A549 (cell line): ENCODE results near the gene HJV. TPM values are rescaled to one million over a fixed set of nuclear protein-coding genes. Genes with fewer than 3 reads are reported as not detected.
"Not testable (repeated sequence)": the region's sequence is repeated elsewhere in the genome, so short reads cannot be mapped to it uniquely, and the experiment has no call there.

Experiments
- ATAC-seq, 2 experiments: fragments of 200-7000 bp in 1 of 2; fragments of >200 bp in 1 of 2; cut with Nextera tagmentation in 1 of 2; cut with Tn5 transposase in 1 of 2; 3 replicates each; pipeline versions ENCODE4 v1.8.0 to v1.9.1; 2018 to 2020; ENCODE audit warnings: mild to moderate bottlenecking in 1 of 2, moderate library complexity in 1 of 2
- CTCF ChIA-PET: fragments of 300-600 bp; sonication (Branson Sonifier 250); formaldehyde crosslinking; extraction: SDS; loops from one replicate; lab custom pipeline; 2021; ENCODE audit warnings: antibody characterized with exemption, inconsistent platforms; lab: Yijun Ruan, JAX
- POLR2A ChIA-PET: fragments of 350-600 bp; formaldehyde crosslinking; extraction: SDS; loops from one replicate; lab custom pipeline; 2021; ENCODE audit warnings: antibody characterized with exemption, inconsistent platforms; lab: Yijun Ruan, JAX
- DNase-seq, 2 experiments: peaks; one replicate each; pipeline versions ENCODE4 v3.0.0 to v3.0.0-alpha.2; 2011 to 2016; ENCODE audit warnings: low read depth in 1 of 2, low spot score in 1 of 2
- FAIRE-seq: peaks from 2 replicates; lab custom pipeline; 2011; peaks lifted over from hg19 to GRCh38; lab: Jason Lieb, UNC
- H3K27ac ChIP-seq, 2 experiments: fragments of >200 bp; sonication (Bioruptor Twin); formaldehyde crosslinking; 3 replicates each; pipeline ENCODE4 v1.5.1; 2016 to 2017
- H3K4me1 ChIP-seq: fragments of >200 bp; sonication (Bioruptor Twin); formaldehyde crosslinking; 3 replicates; pipeline ENCODE4 v1.6.1; 2016
- H3K4me2 ChIP-seq: fragments of >200 bp; sonication (Bioruptor Twin); formaldehyde crosslinking; 3 replicates; pipeline ENCODE4 v1.6.1; 2016
- H3K4me3 ChIP-seq: fragments of >200 bp; sonication (Bioruptor Twin); formaldehyde crosslinking; 3 replicates; pipeline ENCODE4 v1.5.1; 2016
- H3K9me3 ChIP-seq: fragments of >200 bp; sonication (Bioruptor Twin); formaldehyde crosslinking; 3 replicates; pipeline ENCODE4 v1.6.1; 2016
- CBX2 ChIP-seq: fragments of 200-600 bp; sonication (generic); IDR thresholded peaks from 2 replicates; pipeline ENCODE4 v1.6.1; 2016; ENCODE audit warnings: low read depth, mild to moderate bottlenecking, borderline replicate concordance
- CHD2 ChIP-seq: fragments of 150-350 bp; IDR thresholded peaks from 2 replicates; pipeline ENCODE4 v1.6.1; 2014; ENCODE audit warnings: low read length; ENCODE audit not compliant: partially characterized antibody
- EHF ChIP-seq: fragments of 250-450 bp; sonication (Bioruptor Pico); IDR thresholded peaks from 2 replicates; pipeline ENCODE4 v1.5.0; 2020; ENCODE audit warnings: mild to moderate bottlenecking
- FOXS1 ChIP-seq: fragments of 250-450 bp; sonication (Bioruptor Pico); IDR thresholded peaks from 2 replicates; pipeline ENCODE4 v1.5.0; 2020; ENCODE audit warnings: mild to moderate bottlenecking, moderate library complexity
- GATA3 ChIP-seq: IDR thresholded peaks from 2 replicates; pipeline ENCODE4 v1.6.1; 2012; ENCODE audit warnings: borderline replicate concordance
- MAFK ChIP-seq: fragments of 450-650 bp; IDR thresholded peaks from 2 replicates; pipeline ENCODE4 v1.6.1; 2014; ENCODE audit not compliant: partially characterized antibody
- MYC ChIP-seq: IDR thresholded peaks from 2 replicates; pipeline ENCODE4 v1.6.1; 2012; ENCODE audit warnings: mild to moderate bottlenecking, inconsistent platforms, low read length, improper control_type of control experiment, borderline replicate concordance
- NPAS2 ChIP-seq: fragments of 250-450 bp; sonication (Bioruptor Pico); IDR thresholded peaks from 2 replicates; pipeline ENCODE4 v1.8.0; 2022; ENCODE audit warnings: mild to moderate bottlenecking, moderate library complexity, borderline replicate concordance
- POLR2AphosphoS2 ChIP-seq: conservative IDR thresholded peaks from 2 replicates; pipeline ENCODE4 v1.6.1; 2012; ENCODE audit warnings: low read length, improper control_type of control experiment, inconsistent platforms
- RAD21 ChIP-seq, 2 experiments: fragments of >200 bp in 1 of 2; sonication (Bioruptor Twin) in 1 of 2; formaldehyde crosslinking in 1 of 2; IDR thresholded peaks in 1 of 2; conservative IDR thresholded peaks in 1 of 2; 2 replicates in 1 of 2; 3 replicates in 1 of 2; pipeline ENCODE4 v1.6.1; 2012 to 2018; ENCODE audit warnings: inconsistent platforms in 1 of 2
- RARB ChIP-seq: fragments of 250-450 bp; sonication (Bioruptor Pico); IDR thresholded peaks from 2 replicates; pipeline ENCODE4 v1.8.0; 2021; ENCODE audit warnings: mild to moderate bottlenecking, moderate library complexity
- RNF2 ChIP-seq: fragments of 200-600 bp; sonication (generic); IDR thresholded peaks from 2 replicates; pipeline ENCODE4 v1.6.1; 2016; ENCODE audit warnings: low read depth, mild to moderate bottlenecking, antibody characterized with exemption, moderate library complexity, borderline replicate concordance
- SREBF2 ChIP-seq: fragments of 450-650 bp; IDR thresholded peaks from 2 replicates; pipeline ENCODE4 v1.6.1; 2014; ENCODE audit warnings: mild to moderate bottlenecking, moderate library complexity
- TP53 ChIP-seq: fragments of 250-450 bp; sonication (Bioruptor Pico); IDR thresholded peaks from 2 replicates; pipeline ENCODE4 v1.5.0; 2021; ENCODE audit warnings: mild to moderate bottlenecking, moderate library complexity
- ZC3H11A ChIP-seq: fragments of 450-650 bp; IDR thresholded peaks from 2 replicates; pipeline ENCODE4 v1.6.1; 2014; ENCODE audit warnings: antibody characterized with exemption, mild to moderate bottlenecking
- ZNF302 ChIP-seq: fragments of 250-450 bp; sonication (Bioruptor Pico); IDR thresholded peaks from 2 replicates; pipeline ENCODE4 v1.9.0; 2021; ENCODE audit warnings: inconsistent platforms, mild to moderate bottlenecking, moderate library complexity
- WGBS: methylation state at CpG from one replicate; pipeline ENCODE4 v1.1.6; 2017; ENCODE audit errors: missing lambda C conversion rate; 5-methylcytosine and 5-hydroxymethylcytosine counted together
- polyA plus RNA-seq, 4 experiments: library from polyadenylated mRNA; depleted of rRNA in 3 of 4; stranded (reverse); fragments of >200 nt; fragmentation: RNase III in 1 of 4; extraction: RNeasy Plus Mini Kit Qiagen cat#74134 plus additional on column Dnase treatment in 1 of 4; gene quantifications; 2 replicates in 3 of 4; 3 replicates in 1 of 4; pipeline ENCODE4 v1.2.3, GENCODE V29; 2011 to 2017
- TF ChIP-seq, protein P1 (sequence below): fragments of 450-650 bp; IDR thresholded peaks from 2 replicates; pipeline ENCODE4 v1.6.1; 2014; ENCODE audit warnings: antibody characterized with exemption
- TF ChIP-seq, protein P2 (sequence below): fragments of 250-450 bp; sonication (Bioruptor Pico); IDR thresholded peaks from 2 replicates; pipeline ENCODE4 v1.5.0; 2021; ENCODE audit warnings: mild to moderate bottlenecking, moderate library complexity, borderline replicate concordance
- TF ChIP-seq, protein P3 (sequence below): fragments of >200 bp; sonication (Bioruptor Twin); formaldehyde crosslinking; IDR thresholded peaks from 3 replicates; pipeline ENCODE4 v1.6.1; 2016
- TF ChIP-seq, protein P4 (sequence below): IDR thresholded peaks from 2 replicates; pipeline ENCODE4 v1.6.1; 2012
- TF ChIP-seq, protein P5 (sequence below): fragments of 250-450 bp; sonication (Bioruptor Pico); IDR thresholded peaks from 2 replicates; pipeline ENCODE4 v1.5.0; 2020; ENCODE audit warnings: low read depth, mild to moderate bottlenecking, moderate library complexity

The HJV gene
- polyA plus RNA-seq, 2 of the 4 experiments (the other 2 are of a cell fraction) = not detected

DNA sequence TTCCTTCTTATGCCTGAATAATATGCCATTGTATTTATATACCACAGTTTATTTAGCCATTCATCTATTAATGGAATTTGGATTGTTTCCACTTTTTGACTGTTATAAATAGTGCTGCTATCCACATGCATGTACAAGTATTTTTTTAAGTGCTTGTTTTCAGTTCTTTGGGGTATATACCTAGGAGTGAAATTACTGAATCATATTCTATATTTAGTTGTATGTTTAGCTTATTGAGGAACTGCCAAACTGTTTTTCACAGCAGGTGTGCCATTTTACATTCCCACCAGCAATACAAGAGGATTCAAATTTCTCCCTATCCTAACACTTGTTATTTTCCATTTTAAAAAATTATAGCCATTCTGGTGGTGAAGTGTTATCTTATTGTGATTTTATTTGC lies 7.6 kb upstream of the HJV start:
- CTCF ChIA-PET = no interaction called here
- DNase-seq = no peak
- TF ChIP-seq CHD2 (no peak), RAD21 (conservative IDR thresholded peaks at IDR 0.05 in 1 of 2, IDR thresholded peaks at IDR 0.05 in 1 of 2) (no peak), SREBF2 (no peak), NPAS2 (no peak), POLR2AphosphoS2 (no peak), FOXS1 (CRISPR knock-in tag) (no peak), MYC (no peak), GATA3 (no peak)
- TF ChIP-seq, protein P1, sequence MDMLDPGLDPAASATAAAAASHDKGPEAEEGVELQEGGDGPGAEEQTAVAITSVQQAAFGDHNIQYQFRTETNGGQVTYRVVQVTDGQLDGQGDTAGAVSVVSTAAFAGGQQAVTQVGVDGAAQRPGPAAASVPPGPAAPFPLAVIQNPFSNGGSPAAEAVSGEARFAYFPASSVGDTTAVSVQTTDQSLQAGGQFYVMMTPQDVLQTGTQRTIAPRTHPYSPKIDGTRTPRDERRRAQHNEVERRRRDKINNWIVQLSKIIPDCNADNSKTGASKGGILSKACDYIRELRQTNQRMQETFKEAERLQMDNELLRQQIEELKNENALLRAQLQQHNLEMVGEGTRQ = no peak
- TF ChIP-seq, protein P2, sequence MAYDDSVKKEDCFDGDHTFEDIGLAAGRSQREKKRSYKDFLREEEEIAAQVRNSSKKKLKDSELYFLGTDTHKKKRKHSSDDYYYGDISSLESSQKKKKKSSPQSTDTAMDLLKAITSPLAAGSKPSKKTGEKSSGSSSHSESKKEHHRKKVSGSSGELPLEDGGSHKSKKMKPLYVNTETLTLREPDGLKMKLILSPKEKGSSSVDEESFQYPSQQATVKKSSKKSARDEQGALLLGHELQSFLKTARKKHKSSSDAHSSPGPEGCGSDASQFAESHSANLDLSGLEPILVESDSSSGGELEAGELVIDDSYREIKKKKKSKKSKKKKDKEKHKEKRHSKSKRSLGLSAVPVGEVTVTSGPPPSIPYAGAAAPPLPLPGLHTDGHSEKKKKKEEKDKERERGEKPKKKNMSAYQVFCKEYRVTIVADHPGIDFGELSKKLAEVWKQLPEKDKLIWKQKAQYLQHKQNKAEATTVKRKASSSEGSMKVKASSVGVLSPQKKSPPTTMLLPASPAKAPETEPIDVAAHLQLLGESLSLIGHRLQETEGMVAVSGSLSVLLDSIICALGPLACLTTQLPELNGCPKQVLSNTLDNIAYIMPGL (CRISPR knock-in tag) = no peak
- TF ChIP-seq, protein P3, sequence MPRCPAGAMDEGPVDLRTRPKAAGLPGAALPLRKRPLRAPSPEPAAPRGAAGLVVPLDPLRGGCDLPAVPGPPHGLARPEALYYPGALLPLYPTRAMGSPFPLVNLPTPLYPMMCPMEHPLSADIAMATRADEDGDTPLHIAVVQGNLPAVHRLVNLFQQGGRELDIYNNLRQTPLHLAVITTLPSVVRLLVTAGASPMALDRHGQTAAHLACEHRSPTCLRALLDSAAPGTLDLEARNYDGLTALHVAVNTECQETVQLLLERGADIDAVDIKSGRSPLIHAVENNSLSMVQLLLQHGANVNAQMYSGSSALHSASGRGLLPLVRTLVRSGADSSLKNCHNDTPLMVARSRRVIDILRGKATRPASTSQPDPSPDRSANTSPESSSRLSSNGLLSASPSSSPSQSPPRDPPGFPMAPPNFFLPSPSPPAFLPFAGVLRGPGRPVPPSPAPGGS = no peak
- TF ChIP-seq, protein P4, sequence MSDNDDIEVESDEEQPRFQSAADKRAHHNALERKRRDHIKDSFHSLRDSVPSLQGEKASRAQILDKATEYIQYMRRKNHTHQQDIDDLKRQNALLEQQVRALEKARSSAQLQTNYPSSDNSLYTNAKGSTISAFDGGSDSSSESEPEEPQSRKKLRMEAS = no peak
- TF ChIP-seq, all 56 proteins: peak for 0
- H3K4me1 ChIP-seq = no peaks in the 10 kb centered on the region
- ATAC-seq (no peak), FAIRE-seq (no peak)
- H3K4me3 ChIP-seq = no peak overlapping the region
- no peak overlapping the region for H3K27ac ChIP-seq
- H3K4me2 ChIP-seq = no peak overlapping the region
- H3K9me3 ChIP-seq = no peaks in the 10 kb centered on the region
- POLR2A ChIA-PET = no interaction called here

DNA sequence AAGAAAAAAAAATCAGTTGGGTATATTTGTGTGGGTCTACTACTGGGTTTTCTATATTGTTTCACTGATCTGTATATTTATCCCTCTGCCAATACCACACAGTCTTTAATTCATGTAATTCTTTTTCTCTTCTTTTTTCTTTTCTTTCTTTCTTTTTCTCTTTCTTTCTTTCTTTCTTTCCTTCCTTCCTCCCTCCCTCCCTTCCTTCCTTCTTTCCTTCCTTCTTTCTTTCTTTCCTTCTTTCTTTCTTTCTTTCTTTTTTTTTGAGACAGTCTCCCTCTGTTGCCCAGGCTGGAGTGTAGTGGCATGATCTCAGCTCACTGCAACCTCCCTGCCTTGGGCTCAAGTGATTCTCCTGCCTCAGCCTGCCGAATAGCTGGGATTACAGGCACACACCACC lies 5.1 kb upstream of the HJV start:
- H3K4me3 ChIP-seq, H3K4me2 ChIP-seq, H3K9me3 ChIP-seq, DNase-seq, FAIRE-seq, CTCF ChIA-PET, H3K4me1 ChIP-seq, H3K27ac ChIP-seq, POLR2A ChIA-PET, ATAC-seq: not testable (repeated sequence)
- WGBS = 83% methylated on average over 1 of the region's 1 CpG

DNA sequence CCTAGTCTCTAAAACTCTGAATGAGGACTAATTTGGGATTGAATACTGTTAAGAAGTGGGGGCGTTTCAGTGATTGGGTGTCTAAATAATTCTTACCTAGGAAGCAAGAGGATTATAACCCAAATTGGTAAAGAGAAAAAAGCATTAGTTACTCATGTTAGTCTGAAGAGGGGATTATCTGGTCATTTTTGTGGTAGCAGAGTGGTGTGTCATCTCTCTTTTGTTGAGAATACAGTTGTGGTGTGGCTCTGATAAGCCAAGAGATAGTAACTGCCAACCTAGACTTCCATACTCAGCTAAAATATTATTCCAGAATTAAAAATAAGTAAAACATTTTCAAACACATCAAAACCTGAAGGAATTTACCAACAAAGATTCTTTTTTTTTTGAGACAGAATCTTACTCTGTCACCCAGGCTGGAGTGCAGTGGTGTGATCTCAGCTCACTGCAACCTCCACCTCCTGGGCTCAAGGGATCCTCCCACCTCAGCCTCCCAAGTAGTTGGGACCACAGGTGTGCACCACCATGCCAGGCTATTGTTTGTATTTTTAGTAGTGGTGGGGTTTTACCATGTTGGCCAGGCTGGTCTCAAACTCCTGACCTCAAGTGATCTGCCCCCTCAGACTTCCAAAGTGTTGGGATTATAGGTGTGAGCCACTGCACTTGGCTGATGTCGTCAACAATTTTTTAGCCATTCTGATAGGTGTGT lies 4.4 kb upstream of the HJV start:
- FAIRE-seq, ATAC-seq, H3K27ac ChIP-seq, POLR2A ChIA-PET, H3K4me2 ChIP-seq, H3K9me3 ChIP-seq, DNase-seq, H3K4me1 ChIP-seq, H3K4me3 ChIP-seq: not testable (repeated sequence)
- 51% methylated on average over 2 of the region's 2 CpGs for WGBS
- CTCF ChIA-PET = interaction anchor here (0.9 kb wide), 1 partner anchor 9 kb away, joined by 3 read pairs; no protein-coding TSS in a partner anchor

DNA sequence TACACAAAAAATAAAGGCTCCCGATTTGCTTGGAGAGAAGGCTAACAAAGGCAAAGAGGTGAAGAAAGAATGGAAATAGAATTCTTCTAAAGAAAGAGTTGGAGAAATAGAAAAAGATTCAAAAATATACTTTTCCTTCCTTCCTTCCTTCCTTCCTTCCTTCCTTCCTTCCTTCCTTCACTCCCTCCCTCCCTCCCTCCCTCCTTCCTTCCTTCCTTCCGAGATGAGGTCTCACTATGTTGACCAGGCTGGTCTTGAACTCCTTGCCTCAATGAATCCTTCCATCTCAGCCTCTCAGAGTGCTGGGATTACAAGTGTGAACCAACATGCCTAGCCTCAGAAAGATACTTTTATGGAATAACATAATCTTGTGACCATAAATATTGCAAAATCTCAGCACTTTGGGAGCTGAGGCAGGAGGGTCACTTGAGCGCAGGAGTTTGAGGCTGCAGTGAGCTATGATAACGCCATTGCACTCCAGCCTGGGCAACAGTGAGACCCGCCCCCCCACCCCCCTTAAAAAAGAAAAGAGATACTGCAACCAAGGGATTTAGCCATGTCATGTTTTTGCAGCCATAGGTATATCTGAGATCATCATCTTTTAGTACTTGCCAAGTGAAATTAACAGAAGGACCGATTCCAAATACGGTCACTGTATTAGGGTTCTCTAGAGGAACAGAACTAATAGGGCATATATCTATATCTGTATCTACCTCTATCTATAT lies 1.0 kb upstream of the HJV start:
- CTCF ChIA-PET = interaction anchor here (1.4 to 21.3 kb wide), 4 partner anchors 10 to 177 kb away, joined by 4 to 566 read pairs (median 20); partner anchors contain the start of genes NUDT17 and TXNIP
- Histone ChIP-seq H3K27ac (no peak overlapping the region), H3K4me3 (no peak overlapping the region), H3K4me2 (no peak overlapping the region), H3K4me1 (peaks cover 14% of the 10 kb centered on the region), H3K9me3 (no peaks in the 10 kb centered on the region)
- FAIRE-seq (no peak), ATAC-seq (no peak), DNase-seq (no peak)
- 66% methylated on average over 7 of the region's 7 CpGs for WGBS
- POLR2A ChIA-PET = no interaction called here
- TF ChIP-seq CHD2 (no peak), EHF (CRISPR knock-in tag) (no peak), ZNF302 (no peak), RARB (CRISPR knock-in tag) (no peak), POLR2AphosphoS2 (no peak), FOXS1 (CRISPR knock-in tag) (no peak), TP53 (CRISPR knock-in tag) (no peak), MAFK (no peak), CBX2 (no peak), ZC3H11A (no peak), RNF2 (no peak)
- TF ChIP-seq, protein P5, sequence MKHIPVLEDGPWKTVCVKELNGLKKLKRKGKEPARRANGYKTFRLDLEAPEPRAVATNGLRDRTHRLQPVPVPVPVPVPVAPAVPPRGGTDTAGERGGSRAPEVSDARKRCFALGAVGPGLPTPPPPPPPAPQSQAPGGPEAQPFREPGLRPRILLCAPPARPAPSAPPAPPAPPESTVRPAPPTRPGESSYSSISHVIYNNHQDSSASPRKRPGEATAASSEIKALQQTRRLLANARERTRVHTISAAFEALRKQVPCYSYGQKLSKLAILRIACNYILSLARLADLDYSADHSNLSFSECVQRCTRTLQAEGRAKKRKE (CRISPR knock-in tag) = no peak
